K562 (cell line): ENCODE measurements around the gene ZNF546. TPM values are rescaled to one million over a fixed set of nuclear protein-coding genes. Genes with fewer than 3 reads are reported as not detected.

Experiments
- ATAC-seq: fragments of 200-7000 bp; cut with Tn5 transposase; 3 replicates; pipeline ENCODE4 v1.9.1; 2020; ENCODE audit warnings: moderate library complexity
- BruUV-seq: library from RNA; stranded (reverse); fragments of 400-500 nt; replicated peaks from 2 replicates; lab custom pipeline; 2021; lab: Mats Ljungman, UMichigan
- CTCF ChIA-PET: fragments of 300-600 bp; formaldehyde crosslinking; extraction: SDS; loops from one replicate; lab custom pipeline; 2021; ENCODE audit warnings: low intra/inter-chr PET ratio; lab: Yijun Ruan, JAX
- POLR2A ChIA-PET: fragments of 300-600, 350-650 bp; sonication (Branson Sonifier 250); formaldehyde crosslinking; extraction: SDS; loops from one replicate; lab custom pipeline; 2021; ENCODE audit warnings: antibody characterized with exemption, inconsistent platforms; lab: Yijun Ruan, JAX
- DNase-seq, 4 experiments: peaks; one replicate each; pipeline versions ENCODE4 v3.0.0 to v3.0.0-alpha.2; 2011 to 2018; ENCODE audit warnings: low spot score in 3 of 4, mixed read lengths in 3 of 4; ENCODE audit errors: extremely low read depth in 1 of 4
- FAIRE-seq: peaks from 2 replicates; lab custom pipeline; 2011; peaks lifted over from hg19 to GRCh38; lab: Jason Lieb, UNC
- H2AFZ ChIP-seq: 2 replicates; pipeline ENCODE4 v1.6.0; 2011; ENCODE audit warnings: low read depth, low read length, control low read depth, inconsistent platforms
- H3K27ac ChIP-seq: fragments of 200-600 bp; 3 replicates; pipeline ENCODE4 v1.8.0; 2011; ENCODE audit warnings: low read depth, mild to moderate bottlenecking, control low read depth, inconsistent platforms, low read length, moderate library complexity, mixed read lengths; ENCODE audit errors: extremely low read depth
- H3K27me3 ChIP-seq, 2 experiments: fragments of 300-600 bp in 1 of 2; 2 replicates in 1 of 2; 3 replicates in 1 of 2; pipeline versions ENCODE4 v1.6.0 to v1.8.0; 2011; ENCODE audit warnings: inconsistent platforms in 2 of 2, low read length in 2 of 2, mild to moderate bottlenecking in 1 of 2, mixed read lengths in 1 of 2, moderate library complexity in 1 of 2; ENCODE audit not compliant: control insufficient read depth in 2 of 2, insufficient read depth in 2 of 2
- H3K36me3 ChIP-seq: fragments of 300-600 bp; 3 replicates; pipeline ENCODE4 v1.8.0; 2011; ENCODE audit warnings: mild to moderate bottlenecking, low read length, inconsistent platforms; ENCODE audit not compliant: control insufficient read depth, insufficient read depth
- H3K4me1 ChIP-seq, 2 experiments: fragments of 200-600 bp in 1 of 2; replicated peaks in 1 of 2; 2 replicates in 1 of 2; 3 replicates in 1 of 2; pipeline versions ENCODE4 v1.5.1 to v1.8.0; 2011; ENCODE audit warnings: inconsistent platforms in 2 of 2, low read length in 2 of 2, mild to moderate bottlenecking in 1 of 2, mixed read lengths in 1 of 2, moderate library complexity in 1 of 2; ENCODE audit not compliant: control insufficient read depth in 2 of 2, insufficient read depth in 2 of 2
- H3K4me2 ChIP-seq: 2 replicates; pipeline ENCODE4 v1.6.1; 2011; ENCODE audit warnings: low read length, control low read depth, inconsistent platforms, mixed read lengths; ENCODE audit not compliant: insufficient read depth
- H3K4me3 ChIP-seq: fragments of 200-600 bp; sonication (generic), shearing (Covaris generic); 2 replicates; pipeline ENCODE4 v1.5.1; 2016; ENCODE audit warnings: control low read depth, inconsistent platforms
- H3K79me2 ChIP-seq: fragments of 200-600 bp; 3 replicates; pipeline ENCODE4 v1.8.0; 2011; ENCODE audit warnings: low read length, inconsistent platforms; ENCODE audit not compliant: control insufficient read depth, insufficient read depth
- H3K9ac ChIP-seq, 2 experiments: 2 replicates each; pipeline versions ENCODE4 v1.6.0 to v1.6.1; 2011; ENCODE audit warnings: low read depth in 2 of 2, low read length in 2 of 2, control low read depth in 1 of 2, inconsistent platforms in 1 of 2, mild to moderate bottlenecking in 1 of 2, mixed read lengths in 1 of 2; ENCODE audit not compliant: insufficient read depth in 1 of 2
- H3K9me1 ChIP-seq: one replicate; pipeline ENCODE4 v1.6.0; 2011; ENCODE audit warnings: inconsistent platforms, mild to moderate bottlenecking, low read length, moderate library complexity; ENCODE audit not compliant: control insufficient read depth, insufficient read depth
- H3K9me3 ChIP-seq: replicated peaks from 2 replicates; pipeline ENCODE4 v1.5.1; 2011; ENCODE audit warnings: low read depth, low read length, inconsistent platforms; ENCODE audit not compliant: control insufficient read depth, insufficient read depth
- H4K20me1 ChIP-seq: replicated peaks from 2 replicates; pipeline ENCODE4 v1.6.1; 2011; ENCODE audit warnings: low read length, inconsistent platforms, mixed read lengths; ENCODE audit not compliant: control insufficient read depth, insufficient read depth
- BACH1 ChIP-seq: fragments of 200-800 bp; sonication (Bioruptor generic); IDR thresholded peaks from 2 replicates; pipeline ENCODE4 v1.6.1; 2016; ENCODE audit warnings: missing genetic modification characterization, missing compliant biosample characterization
- DDX20 ChIP-seq: fragments of 450-650 bp; IDR thresholded peaks from 2 replicates; pipeline ENCODE4 v1.6.1; 2016; ENCODE audit warnings: missing genetic modification characterization, low read depth, mild to moderate bottlenecking, missing compliant biosample characterization, moderate library complexity
- HNRNPH1 ChIP-seq: fragments of 200-400 bp; formaldehyde crosslinking; optimal IDR thresholded peaks from 2 replicates; pipeline ENCODE3; 2017; ENCODE audit warnings: low read depth, mild to moderate bottlenecking, low read length, moderate library complexity
- KAT7 ChIP-seq: sonication (generic); formaldehyde crosslinking; IDR thresholded peaks from 2 replicates; pipeline ENCODE4 v1.8.0; 2022; ENCODE audit warnings: missing genetic modification reagents, mild to moderate bottlenecking, borderline replicate concordance
- MEF2A ChIP-seq: IDR thresholded peaks from 2 replicates; pipeline ENCODE4 v1.6.1; 2011; ENCODE audit warnings: low read depth, mild to moderate bottlenecking, low read length, moderate library complexity; ENCODE audit not compliant: control insufficient read depth
- SRSF1 ChIP-seq: fragments of 200-400 bp; formaldehyde crosslinking; IDR thresholded peaks from 2 replicates; pipeline ENCODE4 v1.6.1; 2017; ENCODE audit warnings: mild to moderate bottlenecking, low read depth, low read length, moderate library complexity
- TAF15 ChIP-seq: fragments of 200-400 bp; formaldehyde crosslinking; IDR thresholded peaks from 2 replicates; pipeline ENCODE4 v1.6.1; 2017; ENCODE audit warnings: mild to moderate bottlenecking, low read depth, low read length, moderate library complexity
- TRIM28 ChIP-seq: fragments of 450-650 bp; IDR thresholded peaks from 2 replicates; pipeline ENCODE4 v1.6.1; 2017
- ZNF12 ChIP-seq: sonication (generic); formaldehyde crosslinking; IDR thresholded peaks from 2 replicates; pipeline ENCODE4 v1.4.0; 2020; ENCODE audit warnings: mild to moderate bottlenecking, missing genetic modification reagents
- ZNF449 ChIP-seq: fragments of 250-450 bp; sonication (Bioruptor Pico); IDR thresholded peaks from 2 replicates; pipeline ENCODE4 v1.8.0; 2022; ENCODE audit warnings: moderate library complexity, mild to moderate bottlenecking, inconsistent platforms
- ZNF764 ChIP-seq: fragments of 250-450 bp; sonication (Bioruptor Pico); IDR thresholded peaks from 2 replicates; pipeline ENCODE4 v1.4.0; 2020; ENCODE audit warnings: low read depth, mild to moderate bottlenecking, moderate library complexity
- WGBS: fragments of 100-300 bp; shearing (Covaris generic); methylation state at CpG from one replicate; pipeline ENCODE4 v1.1.6; 2016; ENCODE audit warnings: low coverage, mixed read lengths; ENCODE audit not compliant: insufficient coverage; ENCODE audit errors: missing lambda C conversion rate; 5-methylcytosine and 5-hydroxymethylcytosine counted together
- in situ Hi-C: fragments of 300-500 bp; cut with MboI; formaldehyde crosslinking; loops from 4 replicates; pipeline ENCODE4 v1.15.0; 2018; ENCODE audit warnings: inconsistent platforms, mixed read lengths
- intact Hi-C: fragments of 100-400 bp; cut with micrococcal nuclease; formaldehyde crosslinking; loops from 2 replicates; pipeline ENCODE4 v1.14.2; 2022
- polyA plus RNA-seq, 8 experiments: library from polyadenylated mRNA; depleted of rRNA in 4 of 8; stranded (reverse) in 5 of 8; unstranded in 3 of 8; fragments of >200 nt; fragmentation: Nextera tagmentation in 2 of 8; fragmentation: Illumina TruSeq in 1 of 8; extraction: Ambion mirVana in 2 of 8; extraction: Trizol in 1 of 8; gene quantifications; 2 replicates each; pipeline versions ENCODE4 v1.2.1 to v1.2.3, GENCODE V29; 2011 to 2014; ENCODE audit warnings: inconsistent platforms in 1 of 8, missing spikeins in 1 of 8
- total RNA-seq, 7 experiments: library from RNA; depleted of rRNA in 6 of 7; stranded (reverse); fragments of >200 nt in 6 of 7; fragmentation: Illumina TruSeq in 2 of 7; extraction: Trizol in 2 of 7; gene quantifications; 2 replicates each; pipeline versions ENCODE4 v1.2.1 to v1.2.3, GENCODE V29; 2011 to 2021; ENCODE audit warnings: low replicate concordance in 1 of 7
- TF ChIP-seq, protein P1 (sequence below): fragments of 450-650 bp; IDR thresholded peaks from 2 replicates; pipeline ENCODE4 v1.6.1; 2016
- TF ChIP-seq, protein P2 (sequence below): fragments of 250-450 bp; sonication (Bioruptor Pico); IDR thresholded peaks from 2 replicates; pipeline ENCODE4 v1.8.0; 2022; ENCODE audit warnings: inconsistent platforms, mild to moderate bottlenecking, moderate library complexity, borderline replicate concordance

ZNF546 gene
- total and polyA plus RNA-seq, 9 of the 15 experiments (the other 6 are each of a cell fraction or from before 2014, with no cell fraction given): 0.73 to 5.1 (median 2.2) TPM

DNA sequence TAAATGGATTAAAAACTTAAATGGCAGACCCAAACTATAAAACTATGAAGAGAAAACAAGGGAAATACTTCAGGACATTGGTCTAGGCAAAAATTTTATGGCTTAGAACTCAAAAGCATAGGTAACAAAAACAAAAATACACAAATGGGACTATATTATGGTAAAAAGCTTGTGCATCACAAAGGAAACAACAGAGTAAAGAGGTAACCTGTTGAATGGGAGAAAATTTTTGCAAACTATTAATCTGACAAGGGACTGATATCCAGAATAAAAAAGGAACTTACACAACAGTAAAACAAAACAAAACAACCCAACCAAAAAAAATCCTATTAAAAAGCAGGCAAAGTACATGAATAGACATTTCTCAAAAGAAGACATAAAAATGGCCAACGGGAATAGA, 9.3 kb upstream of the ZNF546 start:
- intact Hi-C loops: no loop called here
- H3K9me1 ChIP-seq: no peaks in the 10 kb centered on the region
- H3K27ac ChIP-seq: no peak overlapping the region
- FAIRE-seq (no peak), ATAC-seq (no peak), DNase-seq (no peak)
- BruUV-seq: no TSS peak
- no peak for TF ChIP-seq SRSF1
- TF ChIP-seq ZNF12 (CRISPR knock-in tag): no peak
- no peak for TF ChIP-seq HNRNPH1
- TF ChIP-seq, protein P1, sequence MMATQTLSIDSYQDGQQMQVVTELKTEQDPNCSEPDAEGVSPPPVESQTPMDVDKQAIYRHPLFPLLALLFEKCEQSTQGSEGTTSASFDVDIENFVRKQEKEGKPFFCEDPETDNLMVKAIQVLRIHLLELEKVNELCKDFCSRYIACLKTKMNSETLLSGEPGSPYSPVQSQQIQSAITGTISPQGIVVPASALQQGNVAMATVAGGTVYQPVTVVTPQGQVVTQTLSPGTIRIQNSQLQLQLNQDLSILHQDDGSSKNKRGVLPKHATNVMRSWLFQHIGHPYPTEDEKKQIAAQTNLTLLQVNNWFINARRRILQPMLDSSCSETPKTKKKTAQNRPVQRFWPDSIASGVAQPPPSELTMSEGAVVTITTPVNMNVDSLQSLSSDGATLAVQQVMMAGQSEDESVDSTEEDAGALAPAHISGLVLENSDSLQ: no peak
- H3K9me3 ChIP-seq: peaks cover 11% of the 10 kb centered on the region; the same call in 1 of the 2 replicates
- no peaks in the 10 kb centered on the region for H3K4me1 ChIP-seq
- WGBS: 50% methylated on average over 1 of the region's 1 CpG
- no peaks in the 10 kb centered on the region for H3K27me3 ChIP-seq
- no peak overlapping the region for H3K9ac ChIP-seq
- H3K36me3 ChIP-seq: peaks cover 11% of the 10 kb centered on the region; the same call in 1 of the 3 replicates
- POLR2A ChIA-PET: no interaction called here
- no peak overlapping the region for H2AFZ ChIP-seq
- CTCF ChIA-PET: no interaction called here
- no peaks in the 10 kb centered on the region for H4K20me1 ChIP-seq
- no peak overlapping the region for H3K4me3 ChIP-seq
- H3K4me2 ChIP-seq: no peak overlapping the region
- in situ Hi-C loops: no loop called here
- H3K79me2 ChIP-seq: peaks cover 8% of the 10 kb centered on the region; the same call in 2 of the 3 replicates

DNA sequence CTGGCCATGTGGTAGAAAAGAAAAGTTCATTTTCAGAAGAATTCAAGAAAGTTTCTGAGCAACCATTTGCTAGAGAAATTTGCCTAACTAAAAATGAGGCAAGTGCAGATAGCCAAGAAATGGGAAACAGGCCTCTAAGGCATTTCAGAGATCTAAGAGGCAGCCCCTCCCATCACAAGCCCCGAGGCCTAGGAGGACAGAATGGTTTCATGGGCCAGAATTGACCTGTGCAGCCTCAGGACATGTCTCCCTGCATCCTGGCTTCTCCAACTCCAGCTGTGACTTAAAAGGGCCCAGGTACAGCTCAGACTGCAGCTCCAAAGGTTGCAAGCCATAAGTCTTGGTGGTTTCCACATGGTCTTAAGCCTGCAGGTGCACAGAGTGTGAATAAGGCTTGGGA, 3.3 kb upstream of the ZNF546 start:
- Histone ChIP-seq H3K36me3 (no peaks in the 10 kb centered on the region), H3K9ac (no peak overlapping the region), H3K79me2 (peaks cover 28% of the 10 kb centered on the region), H2AFZ (no peak overlapping the region), H3K27me3 (no peaks in the 10 kb centered on the region), H3K9me3 (peaks cover 2% of the 10 kb centered on the region), H3K4me1 (peaks cover 4 to 12% of the 10 kb centered on the region in 2 experiments; a peak in 3 of 5 replicates), H3K27ac (no peak overlapping the region), H3K9me1 (no peaks in the 10 kb centered on the region), H3K4me3 (no peak overlapping the region), H3K4me2 (no peak overlapping the region), H4K20me1 (no peaks in the 10 kb centered on the region)
- intact Hi-C loops (no loop called here), in situ Hi-C loops (no loop called here)
- ATAC-seq (no peak), FAIRE-seq (no peak), DNase-seq (no peak)
- no TSS peak for BruUV-seq
- ChIA-PET CTCF (no interaction called here), POLR2A (interaction anchor here (0.7 kb wide), 1 partner anchor 709 kb away, joined by 3 read pairs; no protein-coding TSS in a partner anchor)
- 79% methylated on average over 1 of the region's 1 CpG for WGBS
- no peak for TF ChIP-seq ZNF764
- TF ChIP-seq BACH1 (tag): no peak
- TF ChIP-seq KAT7 (CRISPR knock-in tag): no peak
- TF ChIP-seq, protein P2, sequence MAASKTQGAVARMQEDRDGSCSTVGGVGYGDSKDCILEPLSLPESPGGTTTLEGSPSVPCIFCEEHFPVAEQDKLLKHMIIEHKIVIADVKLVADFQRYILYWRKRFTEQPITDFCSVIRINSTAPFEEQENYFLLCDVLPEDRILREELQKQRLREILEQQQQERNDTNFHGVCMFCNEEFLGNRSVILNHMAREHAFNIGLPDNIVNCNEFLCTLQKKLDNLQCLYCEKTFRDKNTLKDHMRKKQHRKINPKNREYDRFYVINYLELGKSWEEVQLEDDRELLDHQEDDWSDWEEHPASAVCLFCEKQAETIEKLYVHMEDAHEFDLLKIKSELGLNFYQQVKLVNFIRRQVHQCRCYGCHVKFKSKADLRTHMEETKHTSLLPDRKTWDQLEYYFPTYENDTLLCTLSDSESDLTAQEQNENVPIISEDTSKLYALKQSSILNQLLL (CRISPR knock-in tag): no peak
- no peak for TF ChIP-seq ZNF449 (CRISPR knock-in tag)
- no peak for TF ChIP-seq DDX20 (tag)
- no peak for TF ChIP-seq MEF2A
- no peak for TF ChIP-seq TAF15
- peak; percentile 56; the same call in 1 of the 2 replicates for TF ChIP-seq TRIM28
